Measurements from ENCODE around the gene SH3PXD2B.

SH3PXD2B gene

GRCh38 chr5:172417983-172418630 lies 36.2 kb downstream of the SH3PXD2B start:
- TF ChIP-seq GABPA (IDR thresholded peaks at IDR 0.05; ENCODE audit: low read depth) (no peak), CTCF (IDR thresholded peaks at IDR 0.05; ENCODE audit: insufficient read depth, low read length) (no peak), REST (IDR thresholded peaks at IDR 0.05; ENCODE audit: insufficient replicate concordance, low read depth) (no peak), SPI1 (IDR thresholded peaks at IDR 0.05; ENCODE audit: borderline replicate concordance, low read depth) (no peak), POLR2AphosphoS5 (IDR thresholded peaks at IDR 0.05; ENCODE audit: low read depth) (no peak)
- DNase-seq (ENCODE audit: low read depth in 1 of 2, low spot score in 1 of 2), result peak; percentile 42 to 50
- no peaks in the 10 kb centered on the region for H3K27me3 ChIP-seq (ENCODE audit: insufficient read depth, poor library complexity, severe bottlenecking)
- no peak overlapping the region for H3K4me3 ChIP-seq (replicated peaks; ENCODE audit: insufficient read depth, low read length)
- no peak overlapping the region for H3K27ac ChIP-seq (replicated peaks)

GRCh38 chr5:172417130-172417841 lies 37.0 kb downstream of the SH3PXD2B start:
- Histone ChIP-seq H3K27ac (replicated peaks) (no peak overlapping the region), H3K4me3 (replicated peaks; ENCODE audit: insufficient read depth, low read length) (no peak overlapping the region), H3K27me3 (ENCODE audit: insufficient read depth, poor library complexity, severe bottlenecking) (no peaks in the 10 kb centered on the region)
- TF ChIP-seq GABPA (IDR thresholded peaks at IDR 0.05; ENCODE audit: low read depth), result no peak
- no peak for TF ChIP-seq POLR2AphosphoS5 (IDR thresholded peaks at IDR 0.05; ENCODE audit: low read depth)
- no peak for TF ChIP-seq CTCF (IDR thresholded peaks at IDR 0.05; ENCODE audit: insufficient read depth, low read length)
- TF ChIP-seq SPI1 (IDR thresholded peaks at IDR 0.05; ENCODE audit: borderline replicate concordance, low read depth), result no peak
- no peak for TF ChIP-seq REST (IDR thresholded peaks at IDR 0.05; ENCODE audit: insufficient replicate concordance, low read depth)
- no peak for DNase-seq (ENCODE audit: low read depth in 1 of 2, low spot score in 1 of 2)

- no peak for DNase-seq (ENCODE audit: low read depth in 1 of 2, low spot score in 1 of 2)
- no peak overlapping the region for H3K4me3 ChIP-seq (replicated peaks; ENCODE audit: insufficient read depth, low read length)
- no peak overlapping the region for H3K27ac ChIP-seq (replicated peaks)
- TF ChIP-seq GABPA (IDR thresholded peaks at IDR 0.05; ENCODE audit: low read depth) (no peak), SPI1 (IDR thresholded peaks at IDR 0.05; ENCODE audit: borderline replicate concordance, low read depth) (no peak), REST (IDR thresholded peaks at IDR 0.05; ENCODE audit: insufficient replicate concordance, low read depth) (no peak), CTCF (IDR thresholded peaks at IDR 0.05; ENCODE audit: insufficient read depth, low read length) (no peak), POLR2AphosphoS5 (IDR thresholded peaks at IDR 0.05; ENCODE audit: low read depth) (no peak)
- no peaks in the 10 kb centered on the region for H3K27me3 ChIP-seq (ENCODE audit: insufficient read depth, poor library complexity, severe bottlenecking)
Measured at GRCh38 chr5:172415362-172416275, 38.7 kb downstream of the SH3PXD2B start.
